Measurements from ENCODE around the gene ARHGAP26.

Gene ARHGAP26

DNA sequence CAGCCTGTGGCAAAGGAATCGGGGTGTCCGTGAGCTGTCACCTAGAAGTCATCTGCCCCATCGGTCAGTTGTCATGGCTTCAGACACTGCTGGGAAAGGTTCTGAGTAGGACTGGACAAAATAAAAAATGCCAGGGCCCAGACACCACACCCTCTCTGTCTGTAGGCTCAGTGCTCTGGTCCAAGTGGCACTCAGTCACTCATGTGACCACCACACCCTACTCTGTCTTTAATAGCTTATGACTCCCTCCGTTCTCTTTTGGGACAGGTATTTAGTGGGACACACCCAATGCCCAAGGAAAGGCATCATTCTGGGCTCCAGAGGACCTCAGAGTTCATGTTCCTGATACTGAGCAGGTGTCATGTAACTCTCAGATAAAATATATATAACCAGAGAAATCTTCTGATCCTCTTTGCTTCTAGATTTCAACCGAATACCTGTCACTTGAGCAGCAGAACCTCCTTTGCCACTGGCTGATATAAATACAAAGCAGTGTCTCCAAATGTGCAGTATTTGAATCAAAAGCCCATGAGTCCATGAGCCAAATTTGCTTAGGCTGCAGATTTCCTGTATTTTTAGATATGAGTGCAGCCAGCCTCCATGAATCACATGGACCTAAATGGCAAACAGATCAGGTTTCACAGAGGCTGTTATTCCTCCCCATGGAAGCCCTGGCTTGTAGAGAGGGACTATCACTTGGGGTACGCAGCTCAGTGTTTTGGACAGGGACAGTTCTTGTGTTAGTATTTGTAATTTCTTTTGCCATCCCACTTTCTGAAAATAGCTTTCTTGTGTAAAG is 272.0 kb downstream of the ARHGAP26 start:
- no peak for DNase-seq (ENCODE audit: low spot score)

DNA sequence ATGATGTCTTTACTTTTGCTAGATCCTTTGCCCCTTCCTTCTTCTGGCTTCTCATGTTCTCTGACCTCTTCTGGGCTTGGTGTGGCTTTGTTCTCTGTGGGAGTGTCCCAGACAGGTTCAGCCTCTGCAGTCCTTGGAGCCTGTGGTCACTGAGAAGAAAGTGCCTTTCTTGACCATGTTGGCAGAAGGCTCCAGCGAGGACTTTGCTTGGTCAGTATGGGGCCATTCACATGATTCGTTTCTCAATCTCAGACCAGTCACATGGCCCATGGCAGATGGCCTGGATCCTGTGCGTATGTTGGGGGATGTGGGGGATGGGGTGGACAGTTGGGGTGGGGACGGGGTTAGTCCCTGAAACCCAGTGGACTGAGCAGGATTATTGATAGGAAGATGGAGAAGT is 274.1 kb downstream of the ARHGAP26 start:
- DNase-seq (ENCODE audit: low spot score), result no peak

DNA sequence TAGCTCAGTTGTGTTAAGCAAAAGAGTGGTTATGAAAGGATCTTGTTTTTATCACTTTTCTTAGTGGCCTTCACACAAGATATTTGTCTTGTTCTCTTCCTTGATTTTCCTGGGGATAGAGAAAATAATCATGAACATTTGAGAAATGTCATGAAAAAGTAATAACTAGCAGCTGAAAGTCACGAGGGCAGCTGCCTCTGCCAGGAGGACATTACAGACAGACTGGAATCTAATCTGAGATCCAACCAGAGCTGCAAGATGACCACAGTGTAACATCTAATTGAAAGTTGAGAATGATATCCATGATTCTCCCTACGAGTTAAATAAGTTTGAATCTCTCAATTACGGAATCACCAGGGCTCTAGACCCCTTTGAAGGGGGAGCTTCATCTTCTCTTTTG is 274.9 kb downstream of the ARHGAP26 start:
- no peak for DNase-seq (ENCODE audit: low spot score)

DNA sequence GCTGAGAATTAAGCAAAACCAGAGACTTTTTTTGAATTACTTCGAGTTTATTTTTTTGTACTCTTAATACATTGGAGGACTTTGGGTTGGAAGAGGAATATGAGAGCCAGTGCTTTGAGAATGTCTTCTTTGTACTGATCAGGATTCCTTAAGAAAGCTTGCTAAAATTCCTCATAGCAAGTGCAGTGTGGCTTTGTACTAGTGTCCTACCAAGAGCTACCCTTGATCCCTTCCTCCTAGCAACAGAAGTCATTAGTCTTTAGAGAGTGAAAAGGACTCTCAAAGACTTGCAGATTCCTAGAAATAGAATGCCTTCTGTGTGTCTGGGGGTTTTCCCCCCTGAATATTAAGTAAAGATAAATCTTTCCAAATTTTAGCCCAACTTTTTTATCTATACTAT is 276.1 kb downstream of the ARHGAP26 start:
- no peak for DNase-seq (ENCODE audit: low spot score)

DNA sequence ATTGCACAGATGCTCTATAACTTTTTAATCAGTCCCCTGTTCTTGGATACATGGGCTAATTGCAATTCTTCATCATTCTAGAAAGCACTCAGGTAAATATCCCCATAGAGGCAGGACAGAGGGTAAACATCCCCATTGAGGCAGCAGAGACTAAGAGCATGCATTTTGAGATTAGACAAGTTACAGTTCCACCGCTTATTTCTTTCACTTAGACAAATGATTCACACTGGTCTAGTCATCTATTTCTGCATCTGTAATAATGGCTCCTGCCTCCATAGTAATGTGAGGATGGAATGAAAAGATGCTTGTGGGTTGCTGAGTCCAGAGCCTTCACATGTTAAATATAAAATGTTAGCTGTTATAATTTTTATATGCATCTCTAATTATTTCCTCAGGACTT is 276.9 kb downstream of the ARHGAP26 start:
- no peak for DNase-seq (ENCODE audit: low spot score)

DNA sequence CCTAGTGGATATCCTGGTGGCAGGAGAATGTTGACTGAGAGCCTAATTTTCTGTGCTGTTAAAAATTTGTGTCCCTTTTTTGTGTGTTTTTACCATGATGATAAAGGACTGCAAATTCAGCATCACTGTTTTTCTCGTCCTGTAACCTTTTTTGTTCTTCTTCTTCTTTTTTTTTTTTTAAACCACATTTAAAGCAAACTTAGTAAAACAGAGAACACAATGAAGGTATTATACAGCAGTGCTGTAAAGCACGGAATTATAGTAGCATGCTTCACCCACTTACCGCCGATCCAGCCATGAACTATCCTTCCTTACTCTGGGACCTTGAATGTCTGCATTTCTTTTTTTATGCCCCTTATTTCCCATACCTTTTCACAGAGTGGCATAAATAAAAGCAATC is 280.0 kb downstream of the ARHGAP26 start:
- DNase-seq (ENCODE audit: low spot score), result no peak

DNA sequence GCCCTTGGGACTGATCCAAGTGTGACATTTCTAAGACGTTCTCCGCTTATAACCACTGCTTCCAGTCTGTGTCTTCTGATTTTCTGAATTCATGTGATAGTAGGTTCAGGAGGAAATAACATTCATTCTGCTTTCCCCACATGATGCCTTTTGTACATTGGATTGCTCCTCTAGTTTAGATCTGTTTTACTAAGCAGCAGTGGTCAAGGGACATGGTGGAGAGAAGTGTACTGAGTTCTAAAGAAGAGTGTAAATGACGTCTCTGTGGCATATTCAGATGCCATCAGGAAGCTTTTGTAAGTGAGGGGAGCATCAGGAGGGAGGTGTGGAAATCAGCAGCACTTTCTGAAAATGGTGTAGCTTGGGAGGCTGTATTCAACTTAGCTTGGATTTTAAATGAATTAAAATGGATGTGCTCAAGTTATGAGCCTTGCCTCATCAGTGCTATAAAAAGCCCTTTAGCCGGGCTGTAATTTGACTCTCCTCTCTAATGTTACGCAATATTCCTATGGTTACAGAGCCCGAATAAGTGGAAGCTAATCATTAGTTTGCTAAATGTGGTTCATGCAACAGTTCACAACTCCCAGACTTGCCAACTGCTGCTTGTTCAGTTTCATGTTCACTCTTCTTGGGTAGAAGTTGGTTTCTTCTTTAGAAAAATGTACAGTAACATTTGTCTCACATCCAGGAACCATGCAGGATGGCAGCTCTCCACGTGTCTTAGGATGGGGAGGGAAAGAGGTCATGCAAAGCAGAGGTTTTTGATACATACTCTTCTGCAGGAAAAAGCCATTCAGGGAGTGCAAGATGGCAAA is 281.3 kb downstream of the ARHGAP26 start:
- no peak for DNase-seq (ENCODE audit: low spot score)

DNA sequence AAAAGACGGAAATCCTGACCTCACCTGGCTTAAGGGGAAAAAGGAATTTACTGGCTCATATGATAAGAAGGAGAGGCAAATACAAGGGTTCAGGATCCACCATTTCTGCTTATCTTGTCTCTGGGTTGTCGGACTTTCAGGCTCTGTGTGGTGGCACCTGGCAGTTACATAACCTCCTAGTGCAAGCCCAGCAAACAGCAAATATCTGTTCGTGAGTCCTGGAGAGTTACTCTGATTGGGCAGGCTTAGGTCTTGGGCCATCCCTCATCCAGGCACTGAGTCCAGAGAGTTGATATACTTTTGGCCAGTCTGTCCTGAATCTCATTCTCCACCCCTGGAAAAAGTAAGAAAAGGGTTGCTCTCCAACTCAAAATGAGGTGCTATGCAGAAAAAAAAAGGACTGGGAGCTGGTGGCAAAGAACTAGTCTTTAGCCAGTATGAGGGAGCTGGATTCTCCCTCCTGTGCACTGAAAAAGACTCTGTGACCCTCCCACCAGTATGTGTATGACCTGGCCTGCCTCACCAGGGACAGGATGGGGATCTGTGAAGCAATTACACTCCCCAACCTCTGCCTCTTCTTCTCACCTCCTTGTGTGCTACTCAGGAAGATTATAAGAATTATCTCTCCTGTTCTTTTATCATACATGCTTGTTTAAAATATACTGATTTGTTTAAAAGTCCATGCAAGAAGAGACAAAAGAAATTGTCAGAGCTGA is 282.9 kb downstream of the ARHGAP26 start:
- DNase-seq (ENCODE audit: low spot score), result no peak

DNA sequence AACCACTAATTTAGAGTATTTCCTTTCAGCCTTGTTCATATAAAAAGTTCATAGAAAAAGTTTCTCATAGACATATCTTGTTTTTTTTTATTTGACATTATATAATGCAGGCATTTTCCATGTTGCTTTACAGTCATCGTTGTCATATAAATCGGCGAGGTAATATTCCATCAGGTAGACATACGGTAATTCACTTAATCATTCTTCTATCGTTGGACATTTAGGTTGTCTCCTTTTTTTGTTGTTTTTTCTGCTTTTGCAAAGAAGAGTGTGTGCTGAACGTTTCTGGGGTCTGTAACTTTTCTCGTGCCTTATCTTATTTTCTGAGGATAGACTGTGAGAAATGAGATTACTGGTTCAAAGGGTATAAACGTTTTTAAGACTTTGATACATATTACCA is 283.6 kb downstream of the ARHGAP26 start:
- DNase-seq (ENCODE audit: low spot score), result no peak

DNA sequence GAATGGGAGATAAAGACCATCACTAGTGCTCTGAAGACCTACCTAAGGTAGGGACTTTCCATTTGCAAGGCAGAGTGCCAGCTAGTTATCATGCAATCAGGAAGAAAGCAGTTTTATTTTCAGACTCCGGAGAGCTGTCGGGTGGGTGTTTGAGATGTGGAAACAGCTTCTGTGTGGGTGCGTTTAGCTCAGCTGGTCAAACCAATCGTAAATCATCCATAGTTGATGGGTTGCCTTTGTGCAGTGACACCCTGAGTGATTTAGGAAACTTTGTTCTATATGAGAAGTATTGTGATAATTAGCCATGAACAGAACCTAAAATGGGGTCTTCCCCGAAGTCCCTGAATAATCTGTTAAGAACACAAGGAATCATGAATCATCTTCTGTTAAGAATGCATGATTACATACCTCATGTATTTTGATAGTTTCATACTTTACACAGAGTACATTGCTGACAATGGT is 284.3 kb downstream of the ARHGAP26 start:
- no peak for DNase-seq (ENCODE audit: low spot score)

DNA sequence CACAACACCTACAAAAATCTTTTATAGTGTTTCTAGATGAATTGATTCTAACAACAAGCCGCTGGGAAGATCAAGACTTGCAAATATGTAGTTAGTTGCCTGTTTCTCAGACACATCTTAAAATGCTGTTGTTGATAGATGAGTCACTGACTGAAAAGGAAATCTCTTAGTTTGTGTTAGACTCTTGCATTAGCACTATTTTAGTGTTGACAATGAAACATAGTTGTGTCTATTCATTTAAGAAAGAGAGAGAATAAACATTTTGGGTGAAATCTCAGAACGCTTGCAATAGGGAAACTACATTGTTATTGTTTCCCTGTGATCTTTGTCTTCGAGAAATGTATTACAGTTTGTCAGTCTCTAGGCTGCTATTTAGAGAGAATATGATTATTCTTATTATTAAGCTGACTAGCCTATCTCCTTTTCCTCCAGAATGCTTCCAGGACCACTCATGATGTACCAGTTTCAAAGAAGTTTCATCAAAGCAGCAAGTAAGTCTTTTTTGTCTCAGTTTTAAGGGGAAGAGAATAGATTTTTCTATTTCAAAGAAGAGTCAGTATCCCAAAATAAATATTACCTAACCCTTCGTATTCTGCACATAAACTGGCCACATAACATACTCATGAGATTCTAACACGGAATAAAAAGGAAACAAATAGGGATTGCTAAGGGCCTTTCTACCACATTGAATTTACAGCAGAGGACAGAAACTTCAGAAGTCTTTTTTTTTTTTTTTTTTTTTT is 285.6 kb downstream of the ARHGAP26 start:
- DNase-seq (ENCODE audit: low spot score), result no peak

DNA sequence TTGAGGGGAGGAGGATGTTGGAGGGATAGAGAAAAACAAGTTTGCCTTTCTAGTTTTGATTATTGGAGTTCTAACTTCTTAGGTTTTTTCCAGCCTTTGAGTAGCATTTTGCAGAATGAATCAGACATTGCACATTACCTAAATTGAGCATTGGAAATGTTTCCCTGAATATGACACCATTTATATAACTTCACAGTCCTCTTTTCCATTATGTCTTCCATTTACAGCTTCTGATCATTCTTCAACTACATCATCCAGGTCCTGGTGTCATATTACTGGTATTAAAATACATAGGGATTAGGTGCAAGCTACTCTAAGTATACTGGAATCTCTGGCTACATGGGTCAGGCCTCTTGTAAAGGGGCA is 286.1 kb downstream of the ARHGAP26 start:
- DNase-seq (ENCODE audit: low spot score), result no peak

DNA sequence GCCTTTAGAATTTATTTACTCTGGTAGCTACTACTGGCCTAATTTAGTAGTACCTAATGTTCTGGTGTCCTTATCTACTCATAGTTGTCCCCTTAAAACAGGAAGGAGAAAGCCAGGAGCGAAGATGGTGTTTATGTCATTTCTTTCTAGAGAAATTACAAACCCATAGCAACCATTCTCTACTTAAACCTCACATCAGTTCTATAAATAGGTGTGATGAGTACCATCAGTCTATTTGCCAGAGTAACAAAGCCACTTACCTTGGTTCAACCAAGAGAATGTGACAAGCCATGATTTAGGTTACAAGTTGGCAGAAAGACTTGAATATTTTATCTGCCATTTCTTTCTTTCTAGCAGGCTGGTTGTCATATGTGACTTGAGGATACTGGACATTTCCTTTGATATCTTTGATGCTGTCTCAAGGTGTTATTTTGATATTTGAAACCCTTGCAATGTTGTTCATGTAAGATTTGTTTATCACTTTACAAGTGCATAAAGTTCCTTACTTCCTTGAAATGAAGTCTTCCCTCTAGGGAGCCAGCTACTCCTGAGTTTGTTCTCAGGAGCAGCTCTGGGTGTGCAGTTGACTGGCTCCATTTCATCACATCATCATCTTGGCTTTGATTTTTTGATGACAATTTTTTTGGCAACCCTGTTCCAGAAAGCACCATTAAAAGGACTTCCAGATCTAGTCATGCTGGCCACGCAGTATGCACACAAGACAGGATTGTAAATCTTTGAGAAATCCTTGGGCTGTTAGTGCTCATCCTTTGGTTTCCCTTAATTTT is 286.8 kb downstream of the ARHGAP26 start:
- no peak for DNase-seq (ENCODE audit: low spot score)

DNA sequence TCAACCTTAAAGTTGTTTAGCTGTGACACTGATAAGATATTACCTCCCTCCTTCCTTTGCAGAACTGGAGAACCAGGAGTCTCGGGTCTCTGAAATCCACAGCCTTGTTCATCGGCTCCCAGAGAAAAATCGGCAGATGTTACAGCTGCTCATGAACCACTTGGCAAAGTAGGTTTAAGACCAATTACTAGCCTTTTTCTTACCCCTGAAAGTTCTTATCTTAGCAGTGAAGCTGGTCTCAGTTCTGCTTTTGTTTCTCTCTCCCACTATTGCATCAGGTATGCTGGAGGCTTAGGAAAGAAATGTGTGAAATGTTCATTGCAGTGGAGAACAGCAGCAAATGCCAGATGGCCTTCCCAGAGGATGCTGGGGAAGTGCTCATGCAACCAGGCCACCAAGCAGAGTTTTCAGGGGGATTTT is 287.4 kb downstream of the ARHGAP26 start:
- DNase-seq (ENCODE audit: low spot score), result no peak

DNA sequence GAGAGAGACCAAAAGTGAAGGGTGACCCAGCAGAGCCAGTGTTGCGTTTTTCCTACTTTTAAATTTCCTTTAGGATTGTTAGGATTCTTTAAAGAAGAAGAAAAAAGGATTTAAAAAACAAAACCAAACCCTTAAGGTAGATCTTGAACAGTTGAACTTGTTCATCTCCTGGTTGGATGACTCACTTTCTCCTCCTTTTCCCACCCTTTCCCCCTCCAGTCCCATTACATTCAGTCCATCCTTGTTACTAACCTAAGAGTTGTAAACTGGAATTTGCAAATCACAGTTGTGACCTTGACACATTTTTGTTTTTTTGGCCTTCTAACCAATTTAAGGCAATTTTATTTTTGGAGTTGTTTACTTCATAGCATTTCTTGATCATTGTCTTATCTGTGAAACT is 289.2 kb downstream of the ARHGAP26 start:
- no peak for DNase-seq (ENCODE audit: low spot score)

DNA sequence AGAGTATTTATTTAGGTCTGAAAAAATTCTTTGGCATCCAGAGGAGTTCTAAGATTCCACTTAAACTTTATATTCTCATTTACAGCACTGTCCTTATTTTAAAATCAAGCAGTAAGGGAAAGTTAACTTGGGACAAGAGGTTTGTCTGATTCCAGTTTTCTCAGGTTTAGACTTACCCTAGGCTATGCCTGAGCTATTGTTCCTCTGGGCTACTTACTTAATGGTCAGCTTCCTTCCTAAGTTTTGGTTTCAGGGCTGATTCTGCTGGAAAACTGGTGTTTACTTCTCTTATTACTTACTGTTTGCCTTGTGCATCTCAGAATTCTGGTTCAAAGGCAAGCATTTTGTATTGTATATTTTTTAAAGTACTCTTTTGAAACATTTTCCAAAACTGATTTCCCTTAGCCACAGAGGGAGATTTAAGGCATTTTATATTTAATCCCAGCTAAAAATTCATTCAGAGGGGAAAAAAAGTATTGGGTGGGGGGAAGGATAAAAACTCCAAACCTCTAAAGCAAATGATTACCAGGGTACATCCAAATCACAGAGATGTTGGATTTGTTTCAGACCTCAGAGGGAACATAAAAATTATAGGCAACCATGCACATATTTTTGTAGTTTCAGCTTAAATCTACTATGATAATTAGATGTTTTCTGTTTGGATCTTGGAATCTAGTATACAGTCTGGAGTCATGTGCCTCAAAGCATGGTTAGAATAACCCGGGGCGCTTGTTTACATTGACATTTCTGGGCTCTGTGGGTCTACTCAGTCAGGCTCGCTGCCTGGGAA is 290.0 kb downstream of the ARHGAP26 start:
- DNase-seq (ENCODE audit: low spot score), result no peak

DNA sequence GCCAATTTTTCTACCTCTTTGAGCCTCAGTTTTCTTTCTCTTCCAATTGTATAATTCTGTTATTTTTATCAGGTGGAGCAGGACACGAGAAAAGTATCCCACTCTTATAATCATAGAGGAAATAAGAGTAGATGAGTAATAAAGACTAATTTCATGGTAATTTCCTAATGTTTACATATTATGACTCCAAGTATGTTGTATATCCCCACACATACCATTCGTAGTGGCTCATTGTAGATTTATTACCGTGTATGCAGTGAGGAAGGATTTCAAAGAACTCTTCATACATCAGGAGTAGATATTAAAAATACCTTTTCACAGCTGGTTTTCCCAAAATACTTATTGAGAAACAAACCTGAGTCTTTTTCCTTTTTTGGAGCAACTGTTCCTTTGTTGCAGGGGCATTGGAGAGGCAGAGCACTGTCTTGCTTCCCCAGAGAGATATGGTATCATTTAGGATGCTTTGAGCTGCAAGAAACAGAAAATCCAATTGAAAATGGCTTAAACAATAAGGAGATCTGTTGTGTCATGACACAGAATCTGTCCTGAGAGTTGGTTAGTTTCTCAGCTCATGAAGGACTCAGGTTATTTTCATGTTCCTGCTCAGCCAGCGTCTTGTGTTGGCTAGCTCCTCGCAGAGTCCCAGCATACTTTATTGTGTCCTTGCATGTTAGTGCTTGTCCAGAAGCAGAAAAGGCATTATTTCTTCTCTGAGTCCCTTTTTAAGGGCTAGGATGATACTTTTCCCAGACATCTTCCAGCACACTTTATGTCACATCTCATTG is 291.2 kb downstream of the ARHGAP26 start:
- no peak for DNase-seq (ENCODE audit: low spot score)

DNA sequence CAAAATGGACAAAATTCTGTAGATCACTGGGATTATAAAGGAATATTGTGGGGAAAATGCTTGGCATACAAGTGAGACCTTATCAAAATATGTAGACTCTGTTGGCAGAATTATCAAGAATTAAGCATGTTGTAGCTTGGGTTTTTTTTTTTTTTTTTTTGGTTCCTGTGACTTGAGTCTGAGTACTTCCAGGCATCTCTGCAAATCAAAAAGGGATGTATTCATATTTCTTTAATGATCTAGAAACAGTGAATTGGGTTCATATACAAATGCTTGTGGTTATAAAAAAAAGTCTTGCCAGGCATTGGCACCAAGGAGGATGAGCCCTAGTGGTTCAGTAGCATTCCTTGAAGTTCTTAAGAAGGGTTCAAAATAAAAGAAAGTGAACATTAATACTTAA is 292.2 kb downstream of the ARHGAP26 start:
- DNase-seq (ENCODE audit: low spot score), result no peak

DNA sequence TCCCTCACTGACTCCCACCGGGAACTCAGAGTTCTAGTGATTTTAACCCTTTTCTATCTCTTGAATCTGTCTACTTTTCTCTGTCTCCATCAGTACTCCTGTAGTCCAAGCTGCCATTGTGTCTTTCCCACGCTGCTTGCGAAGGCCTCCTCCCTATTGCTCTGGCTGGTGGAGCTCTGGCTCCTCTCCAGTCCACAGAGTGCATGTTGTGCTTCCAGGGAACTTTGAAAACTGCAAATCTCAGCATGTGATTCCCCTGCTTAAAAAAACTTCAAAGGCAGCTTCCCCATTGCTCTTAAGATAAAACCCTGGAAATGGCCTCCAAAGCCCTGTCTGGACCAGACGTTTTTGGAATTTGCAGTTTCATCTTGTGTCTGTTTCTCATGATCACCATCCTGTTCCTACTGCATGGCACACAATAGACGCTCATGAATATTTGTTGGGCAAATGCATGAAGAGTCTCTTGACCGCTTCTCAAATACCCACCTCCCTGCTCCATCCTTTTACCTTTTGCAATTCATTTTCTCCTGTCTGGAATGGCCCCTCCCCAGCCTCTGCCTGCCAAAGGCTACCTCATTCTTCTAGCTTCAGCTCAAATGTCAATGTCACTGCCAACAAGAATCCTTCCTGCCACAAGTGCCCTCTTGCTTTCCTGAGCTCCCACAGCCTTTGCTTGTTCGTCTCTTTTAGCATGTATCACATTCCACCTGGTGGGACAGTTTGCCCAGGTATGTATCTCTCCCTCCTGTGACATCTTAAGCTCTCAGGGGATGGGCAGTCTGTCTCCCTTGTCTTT is 293.2 kb downstream of the ARHGAP26 start:
- DNase-seq (ENCODE audit: low spot score), result no peak

Data from germinal center (tissue), 1 donor.